ENCODE measurements around the gene SSBP3.

The SSBP3 gene

DNA sequence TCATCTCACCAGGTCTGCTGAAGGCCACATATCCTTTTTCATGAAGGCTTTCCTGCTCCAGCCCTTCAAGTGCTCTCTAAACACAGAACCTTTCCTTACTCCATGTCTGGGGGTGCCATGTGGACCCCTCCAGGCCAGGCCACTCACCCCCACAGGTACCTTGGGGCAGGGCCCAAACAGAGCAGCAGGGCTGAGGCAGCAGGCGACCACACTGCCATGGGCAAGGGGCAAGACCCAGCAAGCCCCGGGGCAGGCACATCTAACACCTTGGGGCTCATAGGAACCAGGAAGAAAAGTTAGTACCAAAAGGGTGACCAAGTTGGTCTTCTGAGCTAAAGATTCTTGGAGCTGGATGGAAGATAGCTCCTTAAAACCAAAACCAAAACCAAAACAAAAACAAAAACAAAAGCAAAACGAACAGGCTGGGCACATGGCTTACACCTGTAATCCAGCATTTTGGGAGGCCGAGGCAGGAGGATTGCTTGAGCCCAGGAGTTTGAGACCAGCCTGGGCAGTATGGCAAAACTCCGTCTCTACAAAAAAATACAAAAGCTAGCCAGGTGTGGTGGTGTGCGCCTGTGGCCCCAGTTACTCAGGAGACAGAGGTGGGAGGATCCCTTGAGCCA lies 142.5 kb downstream of the SSBP3 start:
- no peak overlapping the region for H3K9ac ChIP-seq (ENCODE audit: low read length)
- H3K27me3 ChIP-seq (ENCODE audit: control insufficient read depth, insufficient read depth, low read length) = no peaks in the 10 kb centered on the region
- H3K36me3 ChIP-seq (ENCODE audit: control insufficient read depth, insufficient read depth, low read length) = no peaks in the 10 kb centered on the region
- no peak overlapping the region for H3K27ac ChIP-seq (ENCODE audit: low read depth, low read length)
- peaks cover 4% of the 10 kb centered on the region for H3K4me1 ChIP-seq (ENCODE audit: control insufficient read depth, insufficient read depth, low read length)
- H3K4me3 ChIP-seq (ENCODE audit: low read length) = no peak overlapping the region

GRCh38 chr1:54262244-54262643 lies 143.9 kb downstream of the SSBP3 start:
- H3K4me1 ChIP-seq (ENCODE audit: control insufficient read depth, insufficient read depth, low read length) = no peaks in the 10 kb centered on the region
- H3K9ac ChIP-seq (ENCODE audit: low read length) = no peak overlapping the region
- H3K27me3 ChIP-seq (ENCODE audit: control insufficient read depth, insufficient read depth, low read length) = no peaks in the 10 kb centered on the region
- H3K4me3 ChIP-seq (ENCODE audit: low read length) = no peak overlapping the region
- H3K36me3 ChIP-seq (ENCODE audit: control insufficient read depth, insufficient read depth, low read length) = no peaks in the 10 kb centered on the region
- no peak overlapping the region for H3K27ac ChIP-seq (ENCODE audit: low read depth, low read length)

DNA sequence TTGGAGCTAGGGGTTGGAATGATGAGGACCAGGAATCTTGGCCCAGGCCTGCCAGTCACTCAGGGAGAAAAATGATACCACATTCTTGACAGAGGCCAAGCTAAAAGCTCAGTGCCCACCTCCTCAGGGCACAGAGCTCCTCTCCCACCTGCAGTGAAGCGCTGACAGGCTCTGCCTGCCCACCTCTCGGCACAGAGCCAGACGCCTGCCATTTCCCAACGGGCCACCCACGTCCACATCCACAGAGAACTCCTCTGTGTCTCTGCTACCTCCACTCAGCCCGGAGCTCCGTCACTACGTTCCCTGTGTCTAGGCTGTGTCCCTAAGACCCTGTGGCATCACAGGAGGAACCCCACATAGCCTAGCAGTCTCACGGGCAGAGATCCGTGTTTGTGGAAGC lies 145.4 kb downstream of the SSBP3 start:
- Histone ChIP-seq H3K4me1 (ENCODE audit: control insufficient read depth, insufficient read depth, low read length) (no peaks in the 10 kb centered on the region), H3K36me3 (ENCODE audit: control insufficient read depth, insufficient read depth, low read length) (no peaks in the 10 kb centered on the region), H3K4me3 (ENCODE audit: low read length) (no peak overlapping the region), H3K27ac (ENCODE audit: low read depth, low read length) (no peak overlapping the region), H3K27me3 (ENCODE audit: control insufficient read depth, insufficient read depth, low read length) (no peaks in the 10 kb centered on the region), H3K9ac (ENCODE audit: low read length) (no peak overlapping the region)

GRCh38 chr1:54259546-54260140 lies 146.6 kb downstream of the SSBP3 start:
- Histone ChIP-seq H3K27ac (ENCODE audit: low read depth, low read length) (no peak overlapping the region), H3K27me3 (ENCODE audit: control insufficient read depth, insufficient read depth, low read length) (no peaks in the 10 kb centered on the region), H3K36me3 (ENCODE audit: control insufficient read depth, insufficient read depth, low read length) (no peaks in the 10 kb centered on the region), H3K4me1 (ENCODE audit: control insufficient read depth, insufficient read depth, low read length) (no peaks in the 10 kb centered on the region), H3K9ac (ENCODE audit: low read length) (no peak overlapping the region), H3K4me3 (ENCODE audit: low read length) (no peak overlapping the region)

- no peaks in the 10 kb centered on the region for H3K27me3 ChIP-seq (ENCODE audit: control insufficient read depth, insufficient read depth, low read length)
- no peak overlapping the region for H3K27ac ChIP-seq (ENCODE audit: low read depth, low read length)
- no peaks in the 10 kb centered on the region for H3K4me1 ChIP-seq (ENCODE audit: control insufficient read depth, insufficient read depth, low read length)
- H3K4me3 ChIP-seq (ENCODE audit: low read length) = no peak overlapping the region
- no peaks in the 10 kb centered on the region for H3K36me3 ChIP-seq (ENCODE audit: control insufficient read depth, insufficient read depth, low read length)
- H3K9ac ChIP-seq (ENCODE audit: low read length) = no peak overlapping the region
Observed at GRCh38 chr1:54257876-54258275, 148.3 kb downstream of the SSBP3 start.

DNA sequence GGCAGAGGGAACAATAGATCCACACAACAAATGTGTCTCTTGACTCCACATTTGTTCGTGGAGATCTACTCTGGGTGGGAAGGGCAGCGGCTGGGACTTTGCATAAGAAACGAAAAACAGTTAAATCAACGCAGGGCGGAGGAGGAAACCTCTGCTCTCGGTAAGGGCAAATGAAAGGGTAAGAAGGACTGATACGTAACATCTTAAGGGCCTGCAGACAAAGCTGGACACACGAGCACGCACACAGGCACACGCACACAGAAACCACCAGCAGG lies 148.9 kb downstream of the SSBP3 start:
- H3K27me3 ChIP-seq (ENCODE audit: control insufficient read depth, insufficient read depth, low read length) = no peaks in the 10 kb centered on the region
- H3K9ac ChIP-seq (ENCODE audit: low read length) = no peak overlapping the region
- H3K36me3 ChIP-seq (ENCODE audit: control insufficient read depth, insufficient read depth, low read length) = no peaks in the 10 kb centered on the region
- no peak overlapping the region for H3K27ac ChIP-seq (ENCODE audit: low read depth, low read length)
- no peaks in the 10 kb centered on the region for H3K4me1 ChIP-seq (ENCODE audit: control insufficient read depth, insufficient read depth, low read length)
- H3K4me3 ChIP-seq (ENCODE audit: low read length) = no peak overlapping the region

GRCh38 chr1:54256522-54257345 lies 149.5 kb downstream of the SSBP3 start:
- no peak overlapping the region for H3K27ac ChIP-seq (ENCODE audit: low read depth, low read length)
- no peaks in the 10 kb centered on the region for H3K36me3 ChIP-seq (ENCODE audit: control insufficient read depth, insufficient read depth, low read length)
- H3K4me1 ChIP-seq (ENCODE audit: control insufficient read depth, insufficient read depth, low read length) = no peaks in the 10 kb centered on the region
- no peak overlapping the region for H3K4me3 ChIP-seq (ENCODE audit: low read length)
- no peak overlapping the region for H3K9ac ChIP-seq (ENCODE audit: low read length)
- no peaks in the 10 kb centered on the region for H3K27me3 ChIP-seq (ENCODE audit: control insufficient read depth, insufficient read depth, low read length)

GRCh38 chr1:54255026-54255702 lies 151.0 kb downstream of the SSBP3 start:
- H3K27ac ChIP-seq (ENCODE audit: low read depth, low read length) = no peak overlapping the region
- no peak overlapping the region for H3K4me3 ChIP-seq (ENCODE audit: low read length)
- H3K4me1 ChIP-seq (ENCODE audit: control insufficient read depth, insufficient read depth, low read length) = no peaks in the 10 kb centered on the region
- no peak overlapping the region for H3K9ac ChIP-seq (ENCODE audit: low read length)
- no peaks in the 10 kb centered on the region for H3K27me3 ChIP-seq (ENCODE audit: control insufficient read depth, insufficient read depth, low read length)
- H3K36me3 ChIP-seq (ENCODE audit: control insufficient read depth, insufficient read depth, low read length) = no peaks in the 10 kb centered on the region

GRCh38 chr1:54254055-54254454 lies 152.1 kb downstream of the SSBP3 start:
- H3K9ac ChIP-seq (ENCODE audit: low read length) = no peak overlapping the region
- H3K4me1 ChIP-seq (ENCODE audit: control insufficient read depth, insufficient read depth, low read length) = no peaks in the 10 kb centered on the region
- no peaks in the 10 kb centered on the region for H3K27me3 ChIP-seq (ENCODE audit: control insufficient read depth, insufficient read depth, low read length)
- H3K4me3 ChIP-seq (ENCODE audit: low read length) = no peak overlapping the region
- H3K36me3 ChIP-seq (ENCODE audit: control insufficient read depth, insufficient read depth, low read length) = no peaks in the 10 kb centered on the region
- H3K27ac ChIP-seq (ENCODE audit: low read depth, low read length) = no peak overlapping the region

GRCh38 chr1:54253480-54253879 lies 152.7 kb downstream of the SSBP3 start:
- H3K27ac ChIP-seq (ENCODE audit: low read depth, low read length) = no peak overlapping the region
- H3K36me3 ChIP-seq (ENCODE audit: control insufficient read depth, insufficient read depth, low read length) = peaks cover under 1% of the 10 kb centered on the region
- no peak overlapping the region for H3K4me3 ChIP-seq (ENCODE audit: low read length)
- no peak overlapping the region for H3K9ac ChIP-seq (ENCODE audit: low read length)
- H3K4me1 ChIP-seq (ENCODE audit: control insufficient read depth, insufficient read depth, low read length) = no peaks in the 10 kb centered on the region
- H3K27me3 ChIP-seq (ENCODE audit: control insufficient read depth, insufficient read depth, low read length) = no peaks in the 10 kb centered on the region

DNA sequence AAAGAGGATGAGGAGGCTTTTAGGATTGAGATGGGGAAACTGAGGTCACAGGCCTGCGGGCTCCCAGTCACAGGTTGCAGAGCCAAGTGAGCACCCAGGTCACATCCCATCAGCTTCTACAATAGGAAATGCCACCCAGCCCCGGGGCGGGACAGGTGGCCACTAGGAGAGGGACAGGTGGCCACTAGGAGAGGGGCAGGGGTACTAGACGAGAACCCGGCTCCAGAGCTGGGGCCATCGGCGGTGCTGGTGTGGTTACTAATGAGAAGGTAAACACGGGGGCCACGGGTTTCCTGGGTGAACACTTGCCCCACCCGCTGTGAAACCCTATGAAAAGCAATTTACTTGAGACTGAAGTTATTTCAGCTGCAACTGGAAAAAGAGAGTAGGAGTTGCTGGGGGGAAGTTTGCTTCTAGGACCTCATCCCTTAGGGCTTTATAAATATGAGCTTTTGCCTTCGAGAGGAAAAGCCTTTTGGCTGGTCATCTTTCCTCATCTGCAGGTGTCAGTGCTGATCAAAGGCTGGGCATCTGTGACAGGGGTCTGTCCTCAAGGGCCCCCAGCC lies 153.7 kb downstream of the SSBP3 start:
- peaks cover 5% of the 10 kb centered on the region for H3K36me3 ChIP-seq (ENCODE audit: control insufficient read depth, insufficient read depth, low read length)
- no peak overlapping the region for H3K27ac ChIP-seq (ENCODE audit: low read depth, low read length)
- H3K9ac ChIP-seq (ENCODE audit: low read length) = no peak overlapping the region
- H3K4me3 ChIP-seq (ENCODE audit: low read length) = no peak overlapping the region
- no peaks in the 10 kb centered on the region for H3K27me3 ChIP-seq (ENCODE audit: control insufficient read depth, insufficient read depth, low read length)
- H3K4me1 ChIP-seq (ENCODE audit: control insufficient read depth, insufficient read depth, low read length) = no peaks in the 10 kb centered on the region

- H3K27me3 ChIP-seq (ENCODE audit: control insufficient read depth, insufficient read depth, low read length) = no peaks in the 10 kb centered on the region
- no peak overlapping the region for H3K27ac ChIP-seq (ENCODE audit: low read depth, low read length)
- no peak overlapping the region for H3K4me3 ChIP-seq (ENCODE audit: low read length)
- peaks cover 5% of the 10 kb centered on the region for H3K36me3 ChIP-seq (ENCODE audit: control insufficient read depth, insufficient read depth, low read length)
- H3K9ac ChIP-seq (ENCODE audit: low read length) = no peak overlapping the region
- peaks cover 4% of the 10 kb centered on the region for H3K4me1 ChIP-seq (ENCODE audit: control insufficient read depth, insufficient read depth, low read length)
Observed at GRCh38 chr1:54250670-54251069, 155.5 kb downstream of the SSBP3 start.
